Liver (tissue), 9 donors: ENCODE results near the gene KYNU. TPM values are rescaled to one million over a fixed set of nuclear protein-coding genes. Genes with fewer than 3 reads are reported as not detected.

Experiments used
- DNase-seq: peaks from one replicate; pipeline ENCODE4 v3.0.0-alpha.2; 2017; ENCODE audit warnings: low spot score
- H3K27ac ChIP-seq, 2 donors: one replicate each; pipeline ENCODE4 v1.7.0; 2013; ENCODE audit warnings: inconsistent platforms in 2 of 2, low read length in 2 of 2, control low read depth in 1 of 2, low read depth in 1 of 2, mild to moderate bottlenecking in 1 of 2
- H3K27me3 ChIP-seq, 4 donors: one replicate each; pipeline versions ENCODE4 v1.6.1 to v1.7.0; 2013; ENCODE audit warnings: low read length in 3 of 4, inconsistent platforms in 1 of 4, mild to moderate bottlenecking in 1 of 4, moderate library complexity in 1 of 4; ENCODE audit not compliant: control insufficient read depth in 4 of 4, insufficient read depth in 4 of 4
- H3K36me3 ChIP-seq, 4 donors: one replicate each; pipeline versions ENCODE4 v1.6.1 to v1.7.0; 2013; ENCODE audit warnings: low read length in 3 of 4, mild to moderate bottlenecking in 3 of 4, low read depth in 1 of 4, moderate library complexity in 1 of 4; ENCODE audit not compliant: control insufficient read depth in 4 of 4, insufficient read depth in 3 of 4
- H3K4me1 ChIP-seq, 4 donors: one replicate each; pipeline versions ENCODE4 v1.6.1 to v1.7.0; 2013; ENCODE audit warnings: low read length in 3 of 4, mild to moderate bottlenecking in 3 of 4, moderate library complexity in 1 of 4; ENCODE audit not compliant: control insufficient read depth in 4 of 4, insufficient read depth in 4 of 4
- H3K4me3 ChIP-seq, 3 donors: one replicate each; pipeline versions ENCODE4 v1.6.1 to v1.7.0; 2013; ENCODE audit warnings: low read length in 3 of 3, control low read depth in 1 of 3, low read depth in 1 of 3, mild to moderate bottlenecking in 1 of 3
- H3K9ac ChIP-seq, 2 donors: one replicate each; pipeline ENCODE4 v1.7.0; 2013; ENCODE audit warnings: low read length in 2 of 2, mild to moderate bottlenecking in 2 of 2, moderate library complexity in 2 of 2, control low read depth in 1 of 2, low read depth in 1 of 2
- H3K9me3 ChIP-seq, 4 donors: one replicate each; pipeline versions ENCODE4 v1.6.1 to v1.7.0; 2013; ENCODE audit warnings: low read length in 3 of 4; ENCODE audit not compliant: control insufficient read depth in 4 of 4
- EGR1 ChIP-seq, 2 donors: IDR thresholded peaks; 2 replicates each; pipeline ENCODE4 v1.6.1; 2016 to 2018; ENCODE audit warnings: antibody characterized with exemption in 2 of 2, low read depth in 2 of 2
- FOXA1 ChIP-seq: IDR thresholded peaks from 2 replicates; pipeline ENCODE4 v1.6.1; 2016; ENCODE audit warnings: antibody characterized with exemption
- HNF4G ChIP-seq: IDR thresholded peaks from 2 replicates; pipeline ENCODE4 v1.6.1; 2016; ENCODE audit warnings: antibody characterized with exemption
- JUND ChIP-seq, 2 donors: IDR thresholded peaks; 2 replicates each; pipeline ENCODE4 v1.6.1; 2016; ENCODE audit warnings: antibody characterized with exemption in 2 of 2
- NR2F2 ChIP-seq: IDR thresholded peaks from 2 replicates; pipeline ENCODE4 v1.6.1; 2016; ENCODE audit warnings: antibody characterized with exemption
- RXRA ChIP-seq, 2 donors: IDR thresholded peaks; 2 replicates each; pipeline ENCODE4 v1.6.1; 2017 to 2018; ENCODE audit warnings: antibody characterized with exemption in 2 of 2, mild to moderate bottlenecking in 1 of 2
- SP1 ChIP-seq: IDR thresholded peaks from 2 replicates; pipeline ENCODE4 v1.6.1; 2018; ENCODE audit warnings: antibody characterized with exemption, mild to moderate bottlenecking
- TAF1 ChIP-seq: conservative IDR thresholded peaks from 2 replicates; pipeline ENCODE4 v1.6.1; 2016; ENCODE audit warnings: antibody characterized with exemption, mild to moderate bottlenecking
- YY1 ChIP-seq: IDR thresholded peaks from 2 replicates; pipeline ENCODE4 v1.6.1; 2016; ENCODE audit warnings: antibody characterized with exemption, mild to moderate bottlenecking
- WGBS: extraction: QIAGEN DNeasy Blood & Tissue Kit; methylation state at CpG from one replicate; pipeline ENCODE4 v1.1.7; 2013; 5-methylcytosine and 5-hydroxymethylcytosine counted together
- polyA plus RNA-seq, 2 donors: library from polyadenylated mRNA; stranded (reverse) in 1 of 2; unstranded in 1 of 2; fragments of 200-250 nt in 1 of 2; fragments of >200 nt in 1 of 2; fragmentation: Nextera tagmentation in 1 of 2; extraction: Ambion mirVana in 1 of 2; gene quantifications; one replicate each; pipeline versions ENCODE4 v1.2.1 to v1.2.3, GENCODE V29; 2013 to 2015
- total RNA-seq, 2 donors: library from RNA; depleted of rRNA; stranded (reverse); fragments of >200 nt; gene quantifications; one replicate each; pipeline ENCODE4 v1.2.3, GENCODE V29; 2014
- TF ChIP-seq, protein P1 (sequence below): IDR thresholded peaks from 2 replicates; pipeline ENCODE4 v1.6.1; 2016; ENCODE audit warnings: antibody characterized with exemption, mild to moderate bottlenecking
- TF ChIP-seq, protein P2 (sequence below): fragments of 150-350 bp; IDR thresholded peaks from 2 replicates; pipeline ENCODE4 v1.5.1; 2017; ENCODE audit warnings: improper control_type of control experiment, low read depth, low read length; ENCODE audit not compliant: missing input control
- TF ChIP-seq, protein P3 (sequence below): IDR thresholded peaks from 2 replicates; pipeline ENCODE4 v1.6.1; 2016; ENCODE audit warnings: antibody characterized with exemption
- donor health status: healthy.
- donor health status: healthy.
- donor health status: healthy.
- donor health status: healthy.
- donor health status: healthy.

Gene KYNU
- total and polyA plus RNA-seq, 4 donors, result 24.0 to 64.3 (median 32.8) TPM

GRCh38 chr2:142857256-142858164 is 20.0 kb upstream of the KYNU start:
- WGBS, result 89% methylated on average over 5 of the region's 5 CpGs
- H3K4me1 ChIP-seq, result no peaks in the 10 kb centered on the region
- H3K27me3 ChIP-seq, result no peaks in the 10 kb centered on the region
- DNase-seq, result no peak
- no peak for TF ChIP-seq HNF4G
- TF ChIP-seq NR2F2, result no peak
- H3K9ac ChIP-seq, result no peak overlapping the region
- no peaks in the 10 kb centered on the region for H3K36me3 ChIP-seq
- no peaks in the 10 kb centered on the region for H3K9me3 ChIP-seq
- no peak overlapping the region for H3K4me3 ChIP-seq
- no peak overlapping the region for H3K27ac ChIP-seq

- Histone ChIP-seq H3K4me1 (peaks cover 0 to 3% (median under 1%) of the 10 kb centered on the region in 4 donors), H3K9me3 (no peaks in the 10 kb centered on the region), H3K27me3 (no peaks in the 10 kb centered on the region), H3K4me3 (no peak overlapping the region), H3K9ac (no peak overlapping the region), H3K36me3 (no peaks in the 10 kb centered on the region), H3K27ac (no peak overlapping the region)
- WGBS, result 94% methylated on average over 1 of the region's 1 CpG
- TF ChIP-seq, protein P1, sequence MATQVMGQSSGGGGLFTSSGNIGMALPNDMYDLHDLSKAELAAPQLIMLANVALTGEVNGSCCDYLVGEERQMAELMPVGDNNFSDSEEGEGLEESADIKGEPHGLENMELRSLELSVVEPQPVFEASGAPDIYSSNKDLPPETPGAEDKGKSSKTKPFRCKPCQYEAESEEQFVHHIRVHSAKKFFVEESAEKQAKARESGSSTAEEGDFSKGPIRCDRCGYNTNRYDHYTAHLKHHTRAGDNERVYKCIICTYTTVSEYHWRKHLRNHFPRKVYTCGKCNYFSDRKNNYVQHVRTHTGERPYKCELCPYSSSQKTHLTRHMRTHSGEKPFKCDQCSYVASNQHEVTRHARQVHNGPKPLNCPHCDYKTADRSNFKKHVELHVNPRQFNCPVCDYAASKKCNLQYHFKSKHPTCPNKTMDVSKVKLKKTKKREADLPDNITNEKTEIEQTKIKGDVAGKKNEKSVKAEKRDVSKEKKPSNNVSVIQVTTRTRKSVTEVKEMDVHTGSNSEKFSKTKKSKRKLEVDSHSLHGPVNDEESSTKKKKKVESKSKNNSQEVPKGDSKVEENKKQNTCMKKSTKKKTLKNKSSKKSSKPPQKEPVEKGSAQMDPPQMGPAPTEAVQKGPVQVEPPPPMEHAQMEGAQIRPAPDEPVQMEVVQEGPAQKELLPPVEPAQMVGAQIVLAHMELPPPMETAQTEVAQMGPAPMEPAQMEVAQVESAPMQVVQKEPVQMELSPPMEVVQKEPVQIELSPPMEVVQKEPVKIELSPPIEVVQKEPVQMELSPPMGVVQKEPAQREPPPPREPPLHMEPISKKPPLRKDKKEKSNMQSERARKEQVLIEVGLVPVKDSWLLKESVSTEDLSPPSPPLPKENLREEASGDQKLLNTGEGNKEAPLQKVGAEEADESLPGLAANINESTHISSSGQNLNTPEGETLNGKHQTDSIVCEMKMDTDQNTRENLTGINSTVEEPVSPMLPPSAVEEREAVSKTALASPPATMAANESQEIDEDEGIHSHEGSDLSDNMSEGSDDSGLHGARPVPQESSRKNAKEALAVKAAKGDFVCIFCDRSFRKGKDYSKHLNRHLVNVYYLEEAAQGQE, result no peak
- TF ChIP-seq YY1 (no peak), EGR1 (IDR thresholded peaks at IDR 0.05; ENCODE audit: low read depth in 2 of 2) (no peak), NR2F2 (no peak), SP1 (no peak), FOXA1 (no peak), HNF4G (no peak), RXRA (IDR thresholded peaks at IDR 0.05) (no peak), TAF1 (no peak), JUND (IDR thresholded peaks at IDR 0.05) (no peak)
- TF ChIP-seq, protein P2, sequence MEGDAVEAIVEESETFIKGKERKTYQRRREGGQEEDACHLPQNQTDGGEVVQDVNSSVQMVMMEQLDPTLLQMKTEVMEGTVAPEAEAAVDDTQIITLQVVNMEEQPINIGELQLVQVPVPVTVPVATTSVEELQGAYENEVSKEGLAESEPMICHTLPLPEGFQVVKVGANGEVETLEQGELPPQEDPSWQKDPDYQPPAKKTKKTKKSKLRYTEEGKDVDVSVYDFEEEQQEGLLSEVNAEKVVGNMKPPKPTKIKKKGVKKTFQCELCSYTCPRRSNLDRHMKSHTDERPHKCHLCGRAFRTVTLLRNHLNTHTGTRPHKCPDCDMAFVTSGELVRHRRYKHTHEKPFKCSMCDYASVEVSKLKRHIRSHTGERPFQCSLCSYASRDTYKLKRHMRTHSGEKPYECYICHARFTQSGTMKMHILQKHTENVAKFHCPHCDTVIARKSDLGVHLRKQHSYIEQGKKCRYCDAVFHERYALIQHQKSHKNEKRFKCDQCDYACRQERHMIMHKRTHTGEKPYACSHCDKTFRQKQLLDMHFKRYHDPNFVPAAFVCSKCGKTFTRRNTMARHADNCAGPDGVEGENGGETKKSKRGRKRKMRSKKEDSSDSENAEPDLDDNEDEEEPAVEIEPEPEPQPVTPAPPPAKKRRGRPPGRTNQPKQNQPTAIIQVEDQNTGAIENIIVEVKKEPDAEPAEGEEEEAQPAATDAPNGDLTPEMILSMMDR, result no peak
- TF ChIP-seq, protein P3, sequence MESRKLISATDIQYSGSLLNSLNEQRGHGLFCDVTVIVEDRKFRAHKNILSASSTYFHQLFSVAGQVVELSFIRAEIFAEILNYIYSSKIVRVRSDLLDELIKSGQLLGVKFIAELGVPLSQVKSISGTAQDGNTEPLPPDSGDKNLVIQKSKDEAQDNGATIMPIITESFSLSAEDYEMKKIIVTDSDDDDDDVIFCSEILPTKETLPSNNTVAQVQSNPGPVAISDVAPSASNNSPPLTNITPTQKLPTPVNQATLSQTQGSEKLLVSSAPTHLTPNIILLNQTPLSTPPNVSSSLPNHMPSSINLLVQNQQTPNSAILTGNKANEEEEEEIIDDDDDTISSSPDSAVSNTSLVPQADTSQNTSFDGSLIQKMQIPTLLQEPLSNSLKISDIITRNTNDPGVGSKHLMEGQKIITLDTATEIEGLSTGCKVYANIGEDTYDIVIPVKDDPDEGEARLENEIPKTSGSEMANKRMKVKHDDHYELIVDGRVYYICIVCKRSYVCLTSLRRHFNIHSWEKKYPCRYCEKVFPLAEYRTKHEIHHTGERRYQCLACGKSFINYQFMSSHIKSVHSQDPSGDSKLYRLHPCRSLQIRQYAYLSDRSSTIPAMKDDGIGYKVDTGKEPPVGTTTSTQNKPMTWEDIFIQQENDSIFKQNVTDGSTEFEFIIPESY, result no peak
- DNase-seq, result no peak
These were observed 18.5 kb upstream of the KYNU start for GRCh38 chr2:142858961-142859360.
